Esophagus squamous epithelium (tissue), 4 donors: Measurements from ENCODE around the gene CAMTA1.

Experiments used
- POLR2A ChIP-seq, 4 donors: fragments of 450-650 bp; IDR thresholded peaks; one replicate each; pipeline ENCODE4 v1.6.1; 2017; ENCODE audit warnings: antibody characterized with exemption in 4 of 4, mild to moderate bottlenecking in 4 of 4, moderate library complexity in 3 of 4
- TF ChIP-seq, protein P1 (sequence below), 6 experiments: fragments of 450-650 bp in 4 of 6; fragments of 200-600 bp in 2 of 6; sonication (generic) in 2 of 6; IDR thresholded peaks; one replicate each; pipeline ENCODE4 v1.5.1; 2016 to 2019; ENCODE audit warnings: antibody characterized with exemption in 6 of 6, mild to moderate bottlenecking in 4 of 6, moderate library complexity in 4 of 6

DNA sequence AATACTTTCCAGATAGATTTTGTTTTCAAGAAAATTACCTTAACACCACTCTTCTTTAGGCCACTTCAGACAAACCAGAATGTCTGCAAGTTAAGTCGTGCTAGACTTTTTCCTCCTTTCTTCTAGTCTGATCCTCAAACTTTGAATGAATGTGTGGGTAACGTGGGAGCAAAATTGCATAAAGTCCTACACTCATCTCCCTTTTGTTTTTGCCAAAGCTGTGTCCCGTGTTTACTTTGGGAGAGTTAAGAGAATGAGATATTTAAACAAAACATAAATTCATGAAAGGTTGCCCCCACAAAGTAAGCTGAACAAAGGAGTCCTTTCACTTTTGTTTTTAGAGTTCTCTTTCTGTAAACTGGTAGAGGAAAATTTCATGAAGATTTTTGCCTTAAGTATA is 969.0 kb downstream of the CAMTA1 start:
- TF ChIP-seq, protein P1, sequence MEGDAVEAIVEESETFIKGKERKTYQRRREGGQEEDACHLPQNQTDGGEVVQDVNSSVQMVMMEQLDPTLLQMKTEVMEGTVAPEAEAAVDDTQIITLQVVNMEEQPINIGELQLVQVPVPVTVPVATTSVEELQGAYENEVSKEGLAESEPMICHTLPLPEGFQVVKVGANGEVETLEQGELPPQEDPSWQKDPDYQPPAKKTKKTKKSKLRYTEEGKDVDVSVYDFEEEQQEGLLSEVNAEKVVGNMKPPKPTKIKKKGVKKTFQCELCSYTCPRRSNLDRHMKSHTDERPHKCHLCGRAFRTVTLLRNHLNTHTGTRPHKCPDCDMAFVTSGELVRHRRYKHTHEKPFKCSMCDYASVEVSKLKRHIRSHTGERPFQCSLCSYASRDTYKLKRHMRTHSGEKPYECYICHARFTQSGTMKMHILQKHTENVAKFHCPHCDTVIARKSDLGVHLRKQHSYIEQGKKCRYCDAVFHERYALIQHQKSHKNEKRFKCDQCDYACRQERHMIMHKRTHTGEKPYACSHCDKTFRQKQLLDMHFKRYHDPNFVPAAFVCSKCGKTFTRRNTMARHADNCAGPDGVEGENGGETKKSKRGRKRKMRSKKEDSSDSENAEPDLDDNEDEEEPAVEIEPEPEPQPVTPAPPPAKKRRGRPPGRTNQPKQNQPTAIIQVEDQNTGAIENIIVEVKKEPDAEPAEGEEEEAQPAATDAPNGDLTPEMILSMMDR (IDR thresholded peaks at IDR 0.05) = no peak
- TF ChIP-seq POLR2A (IDR thresholded peaks at IDR 0.05) = no peak
